A549 (cell line): ENCODE results near the gene PHF21B. TPM values are rescaled to one million over a fixed set of nuclear protein-coding genes. Genes with fewer than 3 reads are reported as not detected.

Source experiments
- ATAC-seq, 2 experiments: fragments of 200-7000 bp in 1 of 2; fragments of >200 bp in 1 of 2; cut with Nextera tagmentation in 1 of 2; cut with Tn5 transposase in 1 of 2; 3 replicates each; pipeline versions ENCODE4 v1.8.0 to v1.9.1; 2018 to 2020; ENCODE audit warnings: mild to moderate bottlenecking in 1 of 2, moderate library complexity in 1 of 2
- CTCF ChIA-PET: fragments of 300-600 bp; sonication (Branson Sonifier 250); formaldehyde crosslinking; extraction: SDS; loops from one replicate; lab custom pipeline; 2021; ENCODE audit warnings: antibody characterized with exemption, inconsistent platforms; lab: Yijun Ruan, JAX
- POLR2A ChIA-PET: fragments of 350-600 bp; formaldehyde crosslinking; extraction: SDS; loops from one replicate; lab custom pipeline; 2021; ENCODE audit warnings: antibody characterized with exemption, inconsistent platforms; lab: Yijun Ruan, JAX
- DNase-seq, 2 experiments: peaks; one replicate each; pipeline versions ENCODE4 v3.0.0 to v3.0.0-alpha.2; 2011 to 2016; ENCODE audit warnings: low read depth in 1 of 2, low spot score in 1 of 2
- FAIRE-seq: peaks from 2 replicates; lab custom pipeline; 2011; peaks lifted over from hg19 to GRCh38; lab: Jason Lieb, UNC
- H3K27ac ChIP-seq, 2 experiments: fragments of >200 bp; sonication (Bioruptor Twin); formaldehyde crosslinking; 3 replicates each; pipeline ENCODE4 v1.5.1; 2016 to 2017
- H3K4me1 ChIP-seq: fragments of >200 bp; sonication (Bioruptor Twin); formaldehyde crosslinking; 3 replicates; pipeline ENCODE4 v1.6.1; 2016
- H3K4me2 ChIP-seq: fragments of >200 bp; sonication (Bioruptor Twin); formaldehyde crosslinking; 3 replicates; pipeline ENCODE4 v1.6.1; 2016
- H3K4me3 ChIP-seq: fragments of >200 bp; sonication (Bioruptor Twin); formaldehyde crosslinking; 3 replicates; pipeline ENCODE4 v1.5.1; 2016
- H3K9me3 ChIP-seq: fragments of >200 bp; sonication (Bioruptor Twin); formaldehyde crosslinking; 3 replicates; pipeline ENCODE4 v1.6.1; 2016
- CBX2 ChIP-seq: fragments of 200-600 bp; sonication (generic); IDR thresholded peaks from 2 replicates; pipeline ENCODE4 v1.6.1; 2016; ENCODE audit warnings: low read depth, mild to moderate bottlenecking, borderline replicate concordance
- CBX8 ChIP-seq: fragments of 200-600 bp; sonication (generic); IDR thresholded peaks from 2 replicates; pipeline ENCODE4 v1.6.1; 2016
- CHD2 ChIP-seq: fragments of 150-350 bp; IDR thresholded peaks from 2 replicates; pipeline ENCODE4 v1.6.1; 2014; ENCODE audit warnings: low read length; ENCODE audit not compliant: partially characterized antibody
- CHD4 ChIP-seq: fragments of 200-600 bp; sonication (generic); IDR thresholded peaks from 2 replicates; pipeline ENCODE4 v1.6.1; 2016; ENCODE audit warnings: antibody characterized with exemption, mild to moderate bottlenecking, borderline replicate concordance
- EHF ChIP-seq: fragments of 250-450 bp; sonication (Bioruptor Pico); IDR thresholded peaks from 2 replicates; pipeline ENCODE4 v1.5.0; 2020; ENCODE audit warnings: mild to moderate bottlenecking
- ESRRA ChIP-seq: fragments of 150-350 bp; IDR thresholded peaks from 2 replicates; pipeline ENCODE4 v1.6.1; 2014; ENCODE audit warnings: mild to moderate bottlenecking, low read length, borderline replicate concordance
- FOSB ChIP-seq: fragments of 250-450 bp; sonication (Bioruptor Pico); IDR thresholded peaks from 2 replicates; pipeline ENCODE4 v1.5.0; 2020; ENCODE audit warnings: mild to moderate bottlenecking, moderate library complexity
- FOSL2 ChIP-seq, 2 experiments: fragments of 450-650 bp in 1 of 2; fragments of >200 bp in 1 of 2; sonication (Bioruptor Twin) in 1 of 2; formaldehyde crosslinking; IDR thresholded peaks; 2 replicates each; pipeline versions ENCODE4 v1.5.0 to v1.6.1; 2016 to 2020; ENCODE audit warnings: mild to moderate bottlenecking in 1 of 2, moderate library complexity in 1 of 2
- MAZ ChIP-seq: fragments of 150-350 bp; IDR thresholded peaks from 2 replicates; pipeline ENCODE4 v1.6.1; 2014; ENCODE audit warnings: antibody characterized with exemption, low read depth, low read length, borderline replicate concordance
- NFE2L2 ChIP-seq: fragments of 150-350 bp; conservative IDR thresholded peaks from 2 replicates; pipeline ENCODE4 v1.6.1; 2014; ENCODE audit warnings: low read length
- NR3C1 ChIP-seq: fragments of >200 bp; sonication (Bioruptor Twin); formaldehyde crosslinking; IDR thresholded peaks from 3 replicates; pipeline ENCODE4 v1.6.1; 2017
- POLR2AphosphoS2 ChIP-seq: conservative IDR thresholded peaks from 2 replicates; pipeline ENCODE4 v1.6.1; 2012; ENCODE audit warnings: low read length, improper control_type of control experiment, inconsistent platforms
- RCOR1 ChIP-seq: fragments of 150-350 bp; IDR thresholded peaks from 2 replicates; pipeline ENCODE4 v1.6.1; 2014; ENCODE audit warnings: antibody characterized with exemption, low read length, low read depth
- RFX5 ChIP-seq: fragments of 450-650 bp; IDR thresholded peaks from 2 replicates; pipeline ENCODE4 v1.7.1; 2014; ENCODE audit warnings: antibody characterized with exemption, mild to moderate bottlenecking, moderate library complexity
- SREBF2 ChIP-seq: fragments of 450-650 bp; IDR thresholded peaks from 2 replicates; pipeline ENCODE4 v1.6.1; 2014; ENCODE audit warnings: mild to moderate bottlenecking, moderate library complexity
- ZC3H11A ChIP-seq: fragments of 450-650 bp; IDR thresholded peaks from 2 replicates; pipeline ENCODE4 v1.6.1; 2014; ENCODE audit warnings: antibody characterized with exemption, mild to moderate bottlenecking
- ZSCAN20 ChIP-seq: fragments of 250-450 bp; sonication (Bioruptor Pico); IDR thresholded peaks from 2 replicates; pipeline ENCODE4 v1.8.0; 2022; ENCODE audit warnings: mild to moderate bottlenecking, moderate library complexity
- WGBS: methylation state at CpG from one replicate; pipeline ENCODE4 v1.1.6; 2017; ENCODE audit errors: missing lambda C conversion rate; 5-methylcytosine and 5-hydroxymethylcytosine counted together
- polyA plus RNA-seq, 4 experiments: library from polyadenylated mRNA; depleted of rRNA in 3 of 4; stranded (reverse); fragments of >200 nt; fragmentation: RNase III in 1 of 4; extraction: RNeasy Plus Mini Kit Qiagen cat#74134 plus additional on column Dnase treatment in 1 of 4; gene quantifications; 2 replicates in 3 of 4; 3 replicates in 1 of 4; pipeline ENCODE4 v1.2.3, GENCODE V29; 2011 to 2017
- TF ChIP-seq, protein P1 (sequence below): fragments of 450-650 bp; IDR thresholded peaks from 2 replicates; pipeline ENCODE4 v1.6.1; 2014; ENCODE audit warnings: antibody characterized with exemption
- TF ChIP-seq, protein P2 (sequence below): fragments of >200 bp; sonication (Bioruptor Twin); formaldehyde crosslinking; IDR thresholded peaks from 3 replicates; pipeline ENCODE4 v1.6.1; 2016
- TF ChIP-seq, protein P3 (sequence below): fragments of >200 bp; sonication (Bioruptor Twin); formaldehyde crosslinking; IDR thresholded peaks from 3 replicates; pipeline ENCODE4 v1.5.1; 2016
- TF ChIP-seq, protein P4 (sequence below): fragments of 150-350 bp; IDR thresholded peaks from 2 replicates; pipeline ENCODE4 v1.6.1; 2014; ENCODE audit warnings: low read depth, mild to moderate bottlenecking, low read length
- TF ChIP-seq, protein P5 (sequence below): fragments of 200-600 bp; sonication (generic); IDR thresholded peaks from 2 replicates; pipeline ENCODE4 v1.6.1; 2016; ENCODE audit warnings: antibody characterized with exemption, mild to moderate bottlenecking, moderate library complexity

PHF21B gene
- polyA plus RNA-seq, 2 of the 4 experiments (the other 2 are of a cell fraction) = 0.50 to 0.70 TPM

DNA sequence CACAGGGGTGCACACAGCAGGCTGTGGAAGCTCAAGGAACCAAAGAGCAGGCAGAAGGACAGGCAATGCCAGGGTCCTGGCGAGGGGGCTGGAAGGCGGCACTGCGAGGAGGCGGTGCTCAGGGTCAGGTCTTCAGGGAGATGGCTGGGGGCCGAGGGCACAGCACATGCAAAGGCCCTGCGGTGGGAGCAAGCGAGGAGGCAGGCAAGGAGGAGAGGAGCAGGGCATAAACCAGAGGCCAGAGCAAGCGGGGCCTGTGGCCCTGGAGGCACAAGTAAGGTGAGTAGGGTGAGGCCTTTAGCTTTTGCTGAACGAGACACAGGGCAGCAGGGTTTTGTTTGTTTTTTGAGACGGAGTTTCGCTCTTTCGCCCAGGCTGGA, 130.5 kb downstream of the PHF21B start:
- no peaks in the 10 kb centered on the region for H3K9me3 ChIP-seq
- H3K27ac ChIP-seq = no peak overlapping the region
- H3K4me1 ChIP-seq = no peaks in the 10 kb centered on the region
- no peak overlapping the region for H3K4me2 ChIP-seq
- WGBS = 87% methylated on average over 12 of the region's 12 CpGs
- POLR2A ChIA-PET = no interaction called here
- CTCF ChIA-PET = interaction anchor here (2.1 kb wide), 1 partner anchor 59 kb away, joined by 5 read pairs; no protein-coding TSS in a partner anchor
- FAIRE-seq (no peak), DNase-seq (no peak), ATAC-seq (no peak)
- no peak overlapping the region for H3K4me3 ChIP-seq
- TF ChIP-seq ZC3H11A = no peak

DNA sequence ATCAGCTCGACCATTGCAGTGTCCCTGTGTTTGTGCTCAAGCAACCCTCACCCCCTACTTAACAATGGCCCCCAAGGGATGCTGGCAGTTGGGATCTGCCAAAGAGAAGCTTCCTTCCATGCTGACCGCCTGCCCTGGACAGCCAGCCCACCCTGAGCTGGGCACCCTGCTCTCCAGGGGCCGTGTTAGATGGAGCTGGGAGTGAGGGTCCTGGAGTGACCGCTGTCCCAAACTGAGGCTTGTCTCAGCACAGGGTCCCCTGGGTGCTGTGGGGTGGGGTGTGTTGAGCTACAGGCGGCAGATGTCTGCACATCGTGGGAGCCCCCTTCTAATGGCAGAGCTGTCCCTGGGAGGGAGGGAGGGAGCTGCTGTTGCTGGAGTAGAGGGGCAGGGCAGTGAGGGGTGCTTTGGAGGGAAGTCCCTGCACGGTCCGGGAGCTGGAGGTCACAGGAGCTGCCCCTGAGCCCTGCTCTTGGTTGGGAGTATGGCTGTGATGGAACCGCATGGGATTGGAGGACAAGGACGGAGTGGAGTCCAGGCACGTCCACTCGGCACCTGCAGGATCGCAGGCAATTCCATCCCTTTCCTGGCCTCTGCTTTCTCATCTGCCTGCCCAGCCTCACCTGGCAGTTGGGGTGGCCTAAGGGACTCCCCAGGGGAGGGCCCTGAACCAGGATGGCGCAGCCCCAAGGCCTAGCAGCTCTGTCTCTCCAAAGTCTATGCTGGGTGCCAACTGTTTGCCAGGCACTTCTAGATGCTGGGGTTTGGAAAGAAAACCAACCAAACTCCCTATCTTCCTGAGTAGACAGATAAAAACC, 131.1 kb downstream of the PHF21B start:
- no peak overlapping the region for H3K4me3 ChIP-seq
- CTCF ChIA-PET = interaction anchor here (2.1 kb wide), 1 partner anchor 58 kb away, joined by 5 read pairs; no protein-coding TSS in a partner anchor
- no peak for DNase-seq
- ATAC-seq = 0 out of 6 replicates have a peak, but pooled peaks of 1 of the 2 experiments have one; percentile 25
- H3K9me3 ChIP-seq = no peaks in the 10 kb centered on the region
- no peak overlapping the region for H3K27ac ChIP-seq
- POLR2A ChIA-PET = no interaction called here
- no peak overlapping the region for H3K4me2 ChIP-seq
- no peak for FAIRE-seq
- TF ChIP-seq, protein P1, sequence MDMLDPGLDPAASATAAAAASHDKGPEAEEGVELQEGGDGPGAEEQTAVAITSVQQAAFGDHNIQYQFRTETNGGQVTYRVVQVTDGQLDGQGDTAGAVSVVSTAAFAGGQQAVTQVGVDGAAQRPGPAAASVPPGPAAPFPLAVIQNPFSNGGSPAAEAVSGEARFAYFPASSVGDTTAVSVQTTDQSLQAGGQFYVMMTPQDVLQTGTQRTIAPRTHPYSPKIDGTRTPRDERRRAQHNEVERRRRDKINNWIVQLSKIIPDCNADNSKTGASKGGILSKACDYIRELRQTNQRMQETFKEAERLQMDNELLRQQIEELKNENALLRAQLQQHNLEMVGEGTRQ = no peak
- TF ChIP-seq, protein P2, sequence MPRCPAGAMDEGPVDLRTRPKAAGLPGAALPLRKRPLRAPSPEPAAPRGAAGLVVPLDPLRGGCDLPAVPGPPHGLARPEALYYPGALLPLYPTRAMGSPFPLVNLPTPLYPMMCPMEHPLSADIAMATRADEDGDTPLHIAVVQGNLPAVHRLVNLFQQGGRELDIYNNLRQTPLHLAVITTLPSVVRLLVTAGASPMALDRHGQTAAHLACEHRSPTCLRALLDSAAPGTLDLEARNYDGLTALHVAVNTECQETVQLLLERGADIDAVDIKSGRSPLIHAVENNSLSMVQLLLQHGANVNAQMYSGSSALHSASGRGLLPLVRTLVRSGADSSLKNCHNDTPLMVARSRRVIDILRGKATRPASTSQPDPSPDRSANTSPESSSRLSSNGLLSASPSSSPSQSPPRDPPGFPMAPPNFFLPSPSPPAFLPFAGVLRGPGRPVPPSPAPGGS = no peak
- no peak for TF ChIP-seq NR3C1
- 63% methylated on average over 9 of the region's 14 CpGs for WGBS
- no peaks in the 10 kb centered on the region for H3K4me1 ChIP-seq

DNA sequence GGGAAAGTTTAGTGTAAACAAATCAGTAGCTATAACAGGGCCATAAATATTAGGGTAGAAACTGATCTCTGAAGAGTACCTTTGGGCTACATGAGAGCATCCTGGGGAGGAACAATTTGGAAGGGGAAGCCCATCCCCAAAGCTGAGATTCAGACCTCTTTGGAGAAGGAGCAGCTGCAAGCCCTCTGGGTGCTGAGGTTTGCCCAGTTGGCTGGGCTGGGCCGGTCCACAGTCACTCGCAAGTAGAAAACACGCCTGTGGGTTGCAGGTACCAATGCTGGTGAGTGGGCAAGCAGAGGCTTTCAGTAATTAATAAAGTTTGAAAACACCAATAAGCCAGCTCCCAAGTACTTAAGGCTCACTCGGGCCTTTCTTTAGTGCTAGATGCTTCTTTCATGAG, 132.9 kb downstream of the PHF21B start:
- WGBS = 97% methylated on average over 4 of the region's 4 CpGs
- H3K9me3 ChIP-seq = no peaks in the 10 kb centered on the region
- no peak overlapping the region for H3K4me2 ChIP-seq
- ATAC-seq (no peak), DNase-seq (no peak)
- POLR2A ChIA-PET = no interaction called here
- TF ChIP-seq POLR2AphosphoS2 (no peak), CBX8 (no peak), RCOR1 (no peak), SREBF2 (no peak), CBX2 (no peak), CHD4 (no peak), FOSB (CRISPR knock-in tag) (no peak), ZSCAN20 (CRISPR knock-in tag) (no peak), ESRRA (no peak), EHF (CRISPR knock-in tag) (no peak), NFE2L2 (no peak), RFX5 (no peak), MAZ (no peak), CHD2 (no peak), FOSL2 (IDR thresholded peaks at IDR 0.05) (no peak), FOSL2 (CRISPR knock-in tag; IDR thresholded peaks at IDR 0.05) (no peak)
- TF ChIP-seq, protein P3, sequence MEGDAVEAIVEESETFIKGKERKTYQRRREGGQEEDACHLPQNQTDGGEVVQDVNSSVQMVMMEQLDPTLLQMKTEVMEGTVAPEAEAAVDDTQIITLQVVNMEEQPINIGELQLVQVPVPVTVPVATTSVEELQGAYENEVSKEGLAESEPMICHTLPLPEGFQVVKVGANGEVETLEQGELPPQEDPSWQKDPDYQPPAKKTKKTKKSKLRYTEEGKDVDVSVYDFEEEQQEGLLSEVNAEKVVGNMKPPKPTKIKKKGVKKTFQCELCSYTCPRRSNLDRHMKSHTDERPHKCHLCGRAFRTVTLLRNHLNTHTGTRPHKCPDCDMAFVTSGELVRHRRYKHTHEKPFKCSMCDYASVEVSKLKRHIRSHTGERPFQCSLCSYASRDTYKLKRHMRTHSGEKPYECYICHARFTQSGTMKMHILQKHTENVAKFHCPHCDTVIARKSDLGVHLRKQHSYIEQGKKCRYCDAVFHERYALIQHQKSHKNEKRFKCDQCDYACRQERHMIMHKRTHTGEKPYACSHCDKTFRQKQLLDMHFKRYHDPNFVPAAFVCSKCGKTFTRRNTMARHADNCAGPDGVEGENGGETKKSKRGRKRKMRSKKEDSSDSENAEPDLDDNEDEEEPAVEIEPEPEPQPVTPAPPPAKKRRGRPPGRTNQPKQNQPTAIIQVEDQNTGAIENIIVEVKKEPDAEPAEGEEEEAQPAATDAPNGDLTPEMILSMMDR = no peak
- TF ChIP-seq, protein P4, sequence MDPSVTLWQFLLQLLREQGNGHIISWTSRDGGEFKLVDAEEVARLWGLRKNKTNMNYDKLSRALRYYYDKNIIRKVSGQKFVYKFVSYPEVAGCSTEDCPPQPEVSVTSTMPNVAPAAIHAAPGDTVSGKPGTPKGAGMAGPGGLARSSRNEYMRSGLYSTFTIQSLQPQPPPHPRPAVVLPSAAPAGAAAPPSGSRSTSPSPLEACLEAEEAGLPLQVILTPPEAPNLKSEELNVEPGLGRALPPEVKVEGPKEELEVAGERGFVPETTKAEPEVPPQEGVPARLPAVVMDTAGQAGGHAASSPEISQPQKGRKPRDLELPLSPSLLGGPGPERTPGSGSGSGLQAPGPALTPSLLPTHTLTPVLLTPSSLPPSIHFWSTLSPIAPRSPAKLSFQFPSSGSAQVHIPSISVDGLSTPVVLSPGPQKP = no peak
- TF ChIP-seq, protein P5, sequence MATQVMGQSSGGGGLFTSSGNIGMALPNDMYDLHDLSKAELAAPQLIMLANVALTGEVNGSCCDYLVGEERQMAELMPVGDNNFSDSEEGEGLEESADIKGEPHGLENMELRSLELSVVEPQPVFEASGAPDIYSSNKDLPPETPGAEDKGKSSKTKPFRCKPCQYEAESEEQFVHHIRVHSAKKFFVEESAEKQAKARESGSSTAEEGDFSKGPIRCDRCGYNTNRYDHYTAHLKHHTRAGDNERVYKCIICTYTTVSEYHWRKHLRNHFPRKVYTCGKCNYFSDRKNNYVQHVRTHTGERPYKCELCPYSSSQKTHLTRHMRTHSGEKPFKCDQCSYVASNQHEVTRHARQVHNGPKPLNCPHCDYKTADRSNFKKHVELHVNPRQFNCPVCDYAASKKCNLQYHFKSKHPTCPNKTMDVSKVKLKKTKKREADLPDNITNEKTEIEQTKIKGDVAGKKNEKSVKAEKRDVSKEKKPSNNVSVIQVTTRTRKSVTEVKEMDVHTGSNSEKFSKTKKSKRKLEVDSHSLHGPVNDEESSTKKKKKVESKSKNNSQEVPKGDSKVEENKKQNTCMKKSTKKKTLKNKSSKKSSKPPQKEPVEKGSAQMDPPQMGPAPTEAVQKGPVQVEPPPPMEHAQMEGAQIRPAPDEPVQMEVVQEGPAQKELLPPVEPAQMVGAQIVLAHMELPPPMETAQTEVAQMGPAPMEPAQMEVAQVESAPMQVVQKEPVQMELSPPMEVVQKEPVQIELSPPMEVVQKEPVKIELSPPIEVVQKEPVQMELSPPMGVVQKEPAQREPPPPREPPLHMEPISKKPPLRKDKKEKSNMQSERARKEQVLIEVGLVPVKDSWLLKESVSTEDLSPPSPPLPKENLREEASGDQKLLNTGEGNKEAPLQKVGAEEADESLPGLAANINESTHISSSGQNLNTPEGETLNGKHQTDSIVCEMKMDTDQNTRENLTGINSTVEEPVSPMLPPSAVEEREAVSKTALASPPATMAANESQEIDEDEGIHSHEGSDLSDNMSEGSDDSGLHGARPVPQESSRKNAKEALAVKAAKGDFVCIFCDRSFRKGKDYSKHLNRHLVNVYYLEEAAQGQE = no peak
- TF ChIP-seq, all 56 proteins: peak for 0
- no peaks in the 10 kb centered on the region for H3K4me1 ChIP-seq
- CTCF ChIA-PET = no interaction called here
- no peak overlapping the region for H3K4me3 ChIP-seq
- FAIRE-seq = no peak
- no peak overlapping the region for H3K27ac ChIP-seq
